Measurements from ENCODE around the gene CCL8.

The CCL8 gene

GRCh38 chr17:34368946-34369500, 49.8 kb downstream of the CCL8 start:
- no peak for DNase-seq

DNA sequence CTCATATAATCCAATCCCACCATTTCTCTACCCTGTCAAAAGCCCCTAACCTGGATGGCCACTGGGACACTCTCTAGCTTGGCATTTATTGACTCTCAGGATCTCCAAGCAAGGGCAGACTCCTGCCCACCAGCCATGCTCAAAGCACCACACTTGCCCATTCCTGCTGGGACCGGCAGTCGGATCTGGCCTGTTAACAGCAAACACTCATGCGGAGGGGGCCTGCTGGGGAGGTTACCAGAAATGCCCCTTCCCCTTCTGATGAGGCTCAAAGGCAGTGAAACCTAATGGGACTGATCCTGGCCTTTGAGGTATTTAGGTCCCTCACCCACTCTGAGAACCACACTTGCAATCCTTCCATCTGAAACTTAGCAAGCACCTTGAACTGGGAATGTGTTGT, 50.3 kb downstream of the CCL8 start:
- DNase-seq = no peak

DNA sequence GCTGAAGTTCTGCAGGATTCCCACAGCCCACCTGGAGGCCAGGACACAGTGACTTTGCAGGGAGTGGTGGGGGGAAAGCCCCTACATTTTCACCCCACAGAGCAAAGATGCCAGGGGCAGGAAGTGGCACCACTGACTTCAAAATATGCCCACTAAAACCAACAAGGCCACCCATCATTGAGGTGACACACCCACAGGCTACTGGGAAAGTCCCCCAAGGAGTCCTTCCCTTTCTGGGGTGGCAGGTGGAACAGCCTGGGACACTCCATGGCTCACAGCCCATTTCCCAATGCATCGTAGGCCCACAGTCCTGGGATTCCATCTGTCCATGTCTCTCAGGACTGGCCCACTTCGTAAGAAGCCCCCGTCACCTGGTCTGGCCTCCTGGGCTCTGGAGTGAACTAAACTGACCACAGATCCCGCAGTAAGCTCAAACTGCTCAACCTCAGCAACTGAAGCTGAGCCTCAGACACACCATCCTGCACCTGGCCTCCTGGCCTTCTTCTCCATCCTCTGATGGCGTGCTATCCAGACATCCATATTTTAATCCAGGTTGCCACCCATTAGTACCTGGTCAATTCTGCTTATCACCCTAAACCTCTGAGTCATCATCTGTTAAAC, 51.3 kb downstream of the CCL8 start:
- no peak for DNase-seq

- no peak for DNase-seq
Measured at GRCh38 chr17:34370997-34371395, 51.8 kb downstream of the CCL8 start.

Measured in NCI-H2029 treated with DMSO at 0.1 percent for 48 hours (cell line).